ENCODE data around the gene SGO2.

- TF ChIP-seq CTCF (IDR thresholded peaks at IDR 0.05) = no peak
- no peak for TF ChIP-seq POLR2AphosphoS5 (IDR thresholded peaks at IDR 0.05)
- TF ChIP-seq POLR2A (IDR thresholded peaks at IDR 0.05; ENCODE audit: low read depth) = no peak
- TF ChIP-seq EP300 (IDR thresholded peaks at IDR 0.05) = no peak
Measured at GRCh38 chr2:200534572-200534971, 8.6 kb downstream of the SGO2 start.
